HepG2 (cell line): Measurements from ENCODE around the gene BPIFB6. TPM values are rescaled to one million over a fixed set of nuclear protein-coding genes. Genes with fewer than 3 reads are reported as not detected.

ENCODE experiments used
- BCL6 ChIP-seq: IDR thresholded peaks from 2 replicates; pipeline ENCODE4 v1.6.1; 2016; ENCODE audit warnings: missing genetic modification reagents, missing compliant biosample characterization
- CEBPB ChIP-seq: IDR thresholded peaks from 2 replicates; pipeline ENCODE4 v1.6.1; 2011; ENCODE audit warnings: low read depth, low read length, improper control_type of control experiment, borderline replicate concordance
- HNRNPL ChIP-seq: fragments of 200-400 bp; formaldehyde crosslinking; IDR thresholded peaks from 2 replicates; pipeline ENCODE4 v1.6.1; 2017; ENCODE audit warnings: mild to moderate bottlenecking, low read depth, low read length
- MED13 ChIP-seq: sonication (generic); formaldehyde crosslinking; IDR thresholded peaks from 2 replicates; pipeline ENCODE4 v1.5.0; 2020; ENCODE audit warnings: missing genetic modification reagents
- PRMT3 ChIP-seq: sonication (generic); formaldehyde crosslinking; IDR thresholded peaks from 2 replicates; pipeline ENCODE4 v1.8.1; 2022; ENCODE audit warnings: low read depth, mild to moderate bottlenecking, moderate library complexity, missing genetic modification reagents, borderline replicate concordance
- TBX3 ChIP-seq: fragments of 450-650 bp; IDR thresholded peaks from 2 replicates; pipeline ENCODE4 v1.6.1; 2017; ENCODE audit warnings: antibody characterized with exemption, mild to moderate bottlenecking, inconsistent platforms, borderline replicate concordance
- YY1 ChIP-seq: IDR thresholded peaks from 2 replicates; pipeline ENCODE4 v1.6.1; 2011; ENCODE audit warnings: low read length, low read depth, moderate library complexity, mild to moderate bottlenecking; ENCODE audit not compliant: insufficient read depth, insufficient replicate concordance
- ZNF337 ChIP-seq: sonication (generic); formaldehyde crosslinking; IDR thresholded peaks from 2 replicates; pipeline ENCODE4 v1.5.1; 2020; ENCODE audit warnings: missing genetic modification reagents, low read depth, mild to moderate bottlenecking, borderline replicate concordance
- ZNF678 ChIP-seq: sonication (generic); formaldehyde crosslinking; IDR thresholded peaks from 2 replicates; pipeline ENCODE4 v1.4.0; 2020; ENCODE audit warnings: mild to moderate bottlenecking, missing genetic modification reagents
- ZNF776 ChIP-seq: sonication (generic); formaldehyde crosslinking; IDR thresholded peaks from 2 replicates; pipeline ENCODE4 v1.4.0; 2020; ENCODE audit warnings: mild to moderate bottlenecking, missing genetic modification reagents
- ZNF883 ChIP-seq: sonication (generic); formaldehyde crosslinking; IDR thresholded peaks from 2 replicates; pipeline ENCODE4 v1.5.1; 2020; ENCODE audit warnings: mild to moderate bottlenecking, missing genetic modification reagents; ENCODE audit errors: not compliant biosample characterization
- ZSCAN29 ChIP-seq: sonication (generic); formaldehyde crosslinking; conservative IDR thresholded peaks from 2 replicates; pipeline ENCODE4 v1.4.0; 2020; ENCODE audit warnings: mild to moderate bottlenecking, missing genetic modification reagents
- ZZZ3 ChIP-seq: sonication (generic); formaldehyde crosslinking; IDR thresholded peaks from 2 replicates; pipeline ENCODE4 v1.4.0; 2020; ENCODE audit warnings: missing genetic modification reagents, mild to moderate bottlenecking, borderline replicate concordance
- polyA plus RNA-seq, 8 experiments: library from polyadenylated mRNA; depleted of rRNA in 3 of 8; stranded (reverse) in 7 of 8; unstranded in 1 of 8; fragments of >200 nt; fragmentation: Illumina TruSeq in 4 of 8; extraction: Trizol in 4 of 8; gene quantifications; 2 replicates each; pipeline versions ENCODE4 v1.2.1 to v1.2.3, GENCODE V29; 2011 to 2016; ENCODE audit warnings: low read depth in 4 of 8, missing spikeins in 1 of 8, mixed read lengths in 1 of 8; ENCODE audit not compliant: insufficient read depth in 1 of 8
- total RNA-seq, 5 experiments: library from RNA; depleted of rRNA; stranded (reverse); fragments of >200 nt; fragmentation: Illumina TruSeq; extraction: Trizol; gene quantifications; 2 replicates each; pipeline ENCODE4 v1.2.3, GENCODE V29; 2016; ENCODE audit warnings: low read depth in 1 of 5
- TF ChIP-seq, protein P1 (sequence below): sonication (generic); formaldehyde crosslinking; IDR thresholded peaks from 2 replicates; pipeline ENCODE4 v1.4.0; 2020; ENCODE audit warnings: missing genetic modification reagents, low read depth, mild to moderate bottlenecking, borderline replicate concordance
- TF ChIP-seq, protein P2 (sequence below): sonication (generic); formaldehyde crosslinking; IDR thresholded peaks from 2 replicates; pipeline ENCODE4 v1.4.0; 2020; ENCODE audit warnings: missing genetic modification reagents
- TF ChIP-seq, protein P3 (sequence below): sonication (generic); formaldehyde crosslinking; IDR thresholded peaks from 2 replicates; pipeline ENCODE4 v1.4.0; 2020; ENCODE audit warnings: missing genetic modification reagents
- TF ChIP-seq, protein P4 (sequence below): sonication (generic); formaldehyde crosslinking; IDR thresholded peaks from 2 replicates; pipeline ENCODE4 v1.4.0; 2020; ENCODE audit warnings: mild to moderate bottlenecking, missing genetic modification reagents
- TF ChIP-seq, protein P5 (sequence below): sonication (generic); formaldehyde crosslinking; IDR thresholded peaks from 2 replicates; pipeline ENCODE4 v1.4.0; 2020; ENCODE audit warnings: mild to moderate bottlenecking, missing genetic modification reagents

Gene BPIFB6
- total and polyA plus RNA-seq, 2 of the 13 experiments (the other 11 are each of a cell fraction or from before 2014, with no cell fraction given): 0.13 to 1.7 TPM

DNA sequence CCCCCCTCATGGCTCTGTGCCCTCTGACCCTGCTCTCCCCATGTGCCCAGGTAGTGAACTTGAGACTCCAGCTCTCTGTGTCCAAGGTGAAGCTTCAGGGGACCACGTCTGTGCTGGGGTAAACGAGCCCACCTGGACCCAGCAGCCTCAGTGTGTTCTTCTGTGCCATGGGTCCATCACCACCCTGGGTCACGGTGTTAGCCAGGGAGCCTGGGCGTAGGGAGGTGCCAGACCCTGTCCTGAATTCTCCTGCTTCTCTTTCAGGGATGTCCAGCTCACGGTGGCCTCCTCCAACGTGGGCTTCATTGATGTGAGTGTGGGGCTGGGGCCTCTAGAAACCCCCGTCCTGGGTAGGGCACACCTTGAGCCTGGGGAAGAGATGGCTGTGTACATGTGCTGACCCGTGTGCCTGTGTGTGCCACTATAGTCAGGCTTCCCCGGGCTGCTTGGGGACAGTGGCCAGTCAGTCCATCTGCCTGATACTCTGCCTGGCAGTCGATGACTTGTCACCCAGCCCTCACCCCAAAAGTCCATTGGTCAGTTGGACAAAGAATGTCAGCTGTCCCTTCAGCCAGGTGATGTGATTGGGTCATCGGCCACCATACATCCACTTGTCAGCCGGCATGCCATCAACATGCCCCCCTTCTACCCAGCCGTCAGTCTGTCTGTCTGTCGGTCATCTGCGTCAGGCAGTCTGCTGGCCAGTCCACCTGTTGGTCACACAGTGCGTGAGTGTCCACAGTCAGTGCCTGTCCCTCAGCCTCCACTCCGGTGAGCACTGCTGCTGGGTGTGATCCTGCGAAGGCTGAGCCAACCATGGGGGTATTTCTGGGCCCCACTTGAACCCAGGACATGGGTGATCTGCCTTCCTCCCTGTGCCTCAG, 10.9 kb upstream of the BPIFB6 start (continued):
- TF ChIP-seq HNRNPL: 0 out of 2 replicates have a peak, but pooled peaks have one; percentile 11
- TF ChIP-seq YY1: no peak
- TF ChIP-seq, protein P1, sequence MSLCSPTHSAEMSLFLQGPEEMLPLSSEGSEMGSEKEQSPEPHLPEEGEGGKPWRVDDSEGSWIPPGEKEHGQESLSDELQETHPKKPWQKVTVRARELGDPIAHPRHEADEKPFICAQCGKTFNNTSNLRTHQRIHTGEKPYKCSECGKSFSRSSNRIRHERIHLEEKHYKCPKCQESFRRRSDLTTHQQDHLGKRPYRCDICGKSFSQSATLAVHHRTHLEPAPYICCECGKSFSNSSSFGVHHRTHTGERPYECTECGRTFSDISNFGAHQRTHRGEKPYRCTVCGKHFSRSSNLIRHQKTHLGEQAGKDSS: 0 out of 2 replicates have a peak, but pooled peaks have one; percentile 31
- TF ChIP-seq ZZZ3 (CRISPR knock-in tag): 0 out of 2 replicates have a peak, but pooled peaks have one; percentile 50
- TF ChIP-seq ZSCAN29 (CRISPR knock-in tag): 0 out of 2 replicates have a peak, but pooled peaks have one; percentile 60
- TF ChIP-seq PRMT3 (CRISPR knock-in tag): no peak
- no peak for TF ChIP-seq BCL6 (CRISPR knock-in tag)
- TF ChIP-seq ZNF883 (CRISPR knock-in tag): no peak
- TF ChIP-seq, protein P2, sequence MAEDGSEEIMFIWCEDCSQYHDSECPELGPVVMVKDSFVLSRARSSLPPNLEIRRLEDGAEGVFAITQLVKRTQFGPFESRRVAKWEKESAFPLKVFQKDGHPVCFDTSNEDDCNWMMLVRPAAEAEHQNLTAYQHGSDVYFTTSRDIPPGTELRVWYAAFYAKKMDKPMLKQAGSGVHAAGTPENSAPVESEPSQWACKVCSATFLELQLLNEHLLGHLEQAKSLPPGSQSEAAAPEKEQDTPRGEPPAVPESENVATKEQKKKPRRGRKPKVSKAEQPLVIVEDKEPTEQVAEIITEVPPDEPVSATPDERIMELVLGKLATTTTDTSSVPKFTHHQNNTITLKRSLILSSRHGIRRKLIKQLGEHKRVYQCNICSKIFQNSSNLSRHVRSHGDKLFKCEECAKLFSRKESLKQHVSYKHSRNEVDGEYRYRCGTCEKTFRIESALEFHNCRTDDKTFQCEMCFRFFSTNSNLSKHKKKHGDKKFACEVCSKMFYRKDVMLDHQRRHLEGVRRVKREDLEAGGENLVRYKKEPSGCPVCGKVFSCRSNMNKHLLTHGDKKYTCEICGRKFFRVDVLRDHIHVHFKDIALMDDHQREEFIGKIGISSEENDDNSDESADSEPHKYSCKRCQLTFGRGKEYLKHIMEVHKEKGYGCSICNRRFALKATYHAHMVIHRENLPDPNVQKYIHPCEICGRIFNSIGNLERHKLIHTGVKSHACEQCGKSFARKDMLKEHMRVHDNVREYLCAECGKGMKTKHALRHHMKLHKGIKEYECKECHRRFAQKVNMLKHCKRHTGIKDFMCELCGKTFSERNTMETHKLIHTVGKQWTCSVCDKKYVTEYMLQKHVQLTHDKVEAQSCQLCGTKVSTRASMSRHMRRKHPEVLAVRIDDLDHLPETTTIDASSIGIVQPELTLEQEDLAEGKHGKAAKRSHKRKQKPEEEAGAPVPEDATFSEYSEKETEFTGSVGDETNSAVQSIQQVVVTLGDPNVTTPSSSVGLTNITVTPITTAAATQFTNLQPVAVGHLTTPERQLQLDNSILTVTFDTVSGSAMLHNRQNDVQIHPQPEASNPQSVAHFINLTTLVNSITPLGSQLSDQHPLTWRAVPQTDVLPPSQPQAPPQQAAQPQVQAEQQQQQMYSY (CRISPR knock-in tag): no peak
- TF ChIP-seq MED13 (CRISPR knock-in tag): no peak
- TF ChIP-seq, protein P3, sequence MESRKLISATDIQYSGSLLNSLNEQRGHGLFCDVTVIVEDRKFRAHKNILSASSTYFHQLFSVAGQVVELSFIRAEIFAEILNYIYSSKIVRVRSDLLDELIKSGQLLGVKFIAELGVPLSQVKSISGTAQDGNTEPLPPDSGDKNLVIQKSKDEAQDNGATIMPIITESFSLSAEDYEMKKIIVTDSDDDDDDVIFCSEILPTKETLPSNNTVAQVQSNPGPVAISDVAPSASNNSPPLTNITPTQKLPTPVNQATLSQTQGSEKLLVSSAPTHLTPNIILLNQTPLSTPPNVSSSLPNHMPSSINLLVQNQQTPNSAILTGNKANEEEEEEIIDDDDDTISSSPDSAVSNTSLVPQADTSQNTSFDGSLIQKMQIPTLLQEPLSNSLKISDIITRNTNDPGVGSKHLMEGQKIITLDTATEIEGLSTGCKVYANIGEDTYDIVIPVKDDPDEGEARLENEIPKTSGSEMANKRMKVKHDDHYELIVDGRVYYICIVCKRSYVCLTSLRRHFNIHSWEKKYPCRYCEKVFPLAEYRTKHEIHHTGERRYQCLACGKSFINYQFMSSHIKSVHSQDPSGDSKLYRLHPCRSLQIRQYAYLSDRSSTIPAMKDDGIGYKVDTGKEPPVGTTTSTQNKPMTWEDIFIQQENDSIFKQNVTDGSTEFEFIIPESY (CRISPR knock-in tag): no peak
- no peak for TF ChIP-seq ZNF337 (CRISPR knock-in tag)
- TF ChIP-seq, protein P4, sequence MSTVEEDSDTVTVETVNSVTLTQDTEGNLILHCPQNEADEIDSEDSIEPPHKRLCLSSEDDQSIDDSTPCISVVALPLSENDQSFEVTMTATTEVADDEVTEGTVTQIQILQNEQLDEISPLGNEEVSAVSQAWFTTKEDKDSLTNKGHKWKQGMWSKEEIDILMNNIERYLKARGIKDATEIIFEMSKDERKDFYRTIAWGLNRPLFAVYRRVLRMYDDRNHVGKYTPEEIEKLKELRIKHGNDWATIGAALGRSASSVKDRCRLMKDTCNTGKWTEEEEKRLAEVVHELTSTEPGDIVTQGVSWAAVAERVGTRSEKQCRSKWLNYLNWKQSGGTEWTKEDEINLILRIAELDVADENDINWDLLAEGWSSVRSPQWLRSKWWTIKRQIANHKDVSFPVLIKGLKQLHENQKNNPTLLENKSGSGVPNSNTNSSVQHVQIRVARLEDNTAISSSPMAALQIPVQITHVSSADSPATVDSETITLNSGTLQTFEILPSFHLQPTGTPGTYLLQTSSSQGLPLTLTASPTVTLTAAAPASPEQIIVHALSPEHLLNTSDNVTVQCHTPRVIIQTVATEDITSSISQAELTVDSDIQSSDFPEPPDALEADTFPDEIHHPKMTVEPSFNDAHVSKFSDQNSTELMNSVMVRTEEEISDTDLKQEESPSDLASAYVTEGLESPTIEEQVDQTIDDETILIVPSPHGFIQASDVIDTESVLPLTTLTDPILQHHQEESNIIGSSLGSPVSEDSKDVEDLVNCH (CRISPR knock-in tag): no peak
- TF ChIP-seq ZNF678: no peak
- no peak for TF ChIP-seq CEBPB
- TF ChIP-seq TBX3: no peak
- TF ChIP-seq, protein P5, sequence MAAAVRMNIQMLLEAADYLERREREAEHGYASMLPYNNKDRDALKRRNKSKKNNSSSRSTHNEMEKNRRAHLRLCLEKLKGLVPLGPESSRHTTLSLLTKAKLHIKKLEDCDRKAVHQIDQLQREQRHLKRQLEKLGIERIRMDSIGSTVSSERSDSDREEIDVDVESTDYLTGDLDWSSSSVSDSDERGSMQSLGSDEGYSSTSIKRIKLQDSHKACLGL (CRISPR knock-in tag): 0 out of 2 replicates have a peak, but pooled peaks have one; percentile 39
- TF ChIP-seq ZNF776 (CRISPR knock-in tag): peak; percentile 57; the same call in 1 of the 2 replicates
